GM12878 (cell line): Measurements from ENCODE around the gene CLPSL1. TPM values are rescaled to one million over a fixed set of nuclear protein-coding genes. Genes with fewer than 3 reads are reported as not detected.

ENCODE experiments used
- ATAC-seq: fragments of 200-7000 bp; cut with Tn5 transposase; 3 replicates; pipeline ENCODE4 v1.9.1; 2020; ENCODE audit warnings: mild to moderate bottlenecking, moderate library complexity
- BruUV-seq: library from RNA; stranded (reverse); fragments of 400-500 nt; replicated peaks from 2 replicates; lab custom pipeline; 2021; lab: Mats Ljungman, UMichigan
- CTCF ChIA-PET: fragments of 300-600 bp; sonication (Branson Sonifier 250); formaldehyde crosslinking; extraction: SDS; loops from one replicate; lab custom pipeline; 2021; ENCODE audit warnings: inconsistent platforms; lab: Yijun Ruan, JAX
- POLR2A ChIA-PET: fragments of 350-600 bp; formaldehyde crosslinking; extraction: SDS; loops from one replicate; lab custom pipeline; 2021; ENCODE audit warnings: inconsistent platforms; lab: Charles Lee
- RAD21 ChIA-PET: fragments of 300-600 bp; sonication (Branson Sonifier 250); formaldehyde crosslinking; loops from one replicate; lab custom pipeline; 2023; ENCODE audit warnings: antibody characterized with exemption; ENCODE audit not compliant: unreplicated experiment; lab: Charles Lee
- SMC1A ChIA-PET: fragments of 300-600 bp; sonication (Branson Sonifier 250); formaldehyde crosslinking; loops from one replicate; lab custom pipeline; 2023; ENCODE audit not compliant: unreplicated experiment, uncharacterized antibody; lab: Charles Lee
- DNase-seq: peaks from one replicate; pipeline ENCODE4 v3.0.0-alpha.2; 2011; ENCODE audit warnings: low read depth, low spot score
- FAIRE-seq: peaks from 3 replicates; lab custom pipeline; 2011; peaks lifted over from hg19 to GRCh38; lab: Jason Lieb, UNC
- H2AFZ ChIP-seq: 2 replicates; pipeline ENCODE4 v1.6.0; 2011; ENCODE audit warnings: low read depth, low read length, control low read depth; ENCODE audit not compliant: control insufficient read depth
- H3K27ac ChIP-seq: 2 replicates; pipeline ENCODE4 v1.5.1; 2011; ENCODE audit warnings: control low read depth; ENCODE audit not compliant: control insufficient read depth, insufficient read depth
- H3K27me3 ChIP-seq, 2 experiments: replicated peaks in 1 of 2; 2 replicates each; pipeline versions ENCODE4 v1.6.0 to v1.6.1; 2011; ENCODE audit warnings: low read length in 1 of 2; ENCODE audit not compliant: control insufficient read depth in 2 of 2, insufficient read depth in 2 of 2
- H3K36me3 ChIP-seq, 2 experiments: 2 replicates each; pipeline ENCODE4 v1.5.1; 2011; ENCODE audit warnings: low read length in 1 of 2; ENCODE audit not compliant: control insufficient read depth in 2 of 2, insufficient read depth in 2 of 2
- H3K4me1 ChIP-seq: 2 replicates; pipeline ENCODE4 v1.6.1; 2011; ENCODE audit warnings: mild to moderate bottlenecking, low read length, moderate library complexity, mixed read lengths; ENCODE audit not compliant: control insufficient read depth, insufficient read depth
- H3K4me2 ChIP-seq: 2 replicates; pipeline ENCODE4 v1.6.0; 2011; ENCODE audit warnings: control low read depth; ENCODE audit not compliant: control insufficient read depth, insufficient read depth
- H3K4me3 ChIP-seq: fragments of 200-600 bp; sonication (generic); 2 replicates; pipeline ENCODE4 v1.5.1; 2016
- H3K79me2 ChIP-seq: 2 replicates; pipeline ENCODE4 v1.6.0; 2011; ENCODE audit warnings: low read length; ENCODE audit not compliant: control insufficient read depth, insufficient read depth
- H3K9ac ChIP-seq: 2 replicates; pipeline ENCODE4 v1.8.0; 2011; ENCODE audit warnings: low read length, control low read depth, mixed read lengths; ENCODE audit not compliant: control insufficient read depth, insufficient read depth
- H3K9me3 ChIP-seq: replicated peaks from 3 replicates; pipeline ENCODE4 v1.5.1; 2011; ENCODE audit warnings: mild to moderate bottlenecking, low read length; ENCODE audit not compliant: control insufficient read depth, insufficient read depth
- H4K20me1 ChIP-seq: 2 replicates; pipeline ENCODE4 v1.6.0; 2011; ENCODE audit not compliant: control insufficient read depth, insufficient read depth
- BACH1 ChIP-seq: fragments of 450-650 bp; IDR thresholded peaks from 2 replicates; pipeline ENCODE4 v1.6.1; 2017; ENCODE audit warnings: mild to moderate bottlenecking, borderline replicate concordance
- EGR1 ChIP-seq, 2 experiments: IDR thresholded peaks; 1 replicate in 1 of 2; 2 replicates in 1 of 2; pipeline ENCODE4 v1.6.1; 2011 to 2012; ENCODE audit warnings: low read depth in 2 of 2, low read length in 2 of 2, borderline replicate concordance in 1 of 2, mild to moderate bottlenecking in 1 of 2, moderate library complexity in 1 of 2
- EP300 ChIP-seq, 2 experiments: fragments of 150-350 bp in 1 of 2; IDR thresholded peaks; 2 replicates each; pipeline ENCODE4 v1.6.1; 2011 to 2012; ENCODE audit warnings: low read depth in 2 of 2, low read length in 2 of 2, borderline replicate concordance in 1 of 2, improper control_type of control experiment in 1 of 2, inconsistent platforms in 1 of 2; ENCODE audit not compliant: control insufficient read depth in 1 of 2
- HDAC6 ChIP-seq: fragments of 200-600 bp; sonication (generic); IDR thresholded peaks from one replicate; pipeline ENCODE4 v1.8.0; 2017; ENCODE audit warnings: antibody characterized with exemption; ENCODE audit not compliant: unreplicated experiment
- JUNB ChIP-seq: IDR thresholded peaks from 2 replicates; pipeline ENCODE4 v1.6.1; 2016; ENCODE audit warnings: antibody characterized with exemption, mild to moderate bottlenecking
- PAX5 ChIP-seq: IDR thresholded peaks from 2 replicates; pipeline ENCODE4 v1.6.1; 2011; ENCODE audit warnings: low read depth, low read length, borderline replicate concordance
- POU2F2 ChIP-seq: IDR thresholded peaks from 3 replicates; pipeline ENCODE4 v1.6.1; 2011; ENCODE audit warnings: low read depth, mild to moderate bottlenecking, low read length, borderline replicate concordance
- SMAD1 ChIP-seq: fragments of 450-650 bp; IDR thresholded peaks from 2 replicates; pipeline ENCODE4 v1.6.1; 2018; ENCODE audit warnings: mild to moderate bottlenecking, low read depth; ENCODE audit not compliant: partially characterized antibody
- SMC3 ChIP-seq: IDR thresholded peaks from 2 replicates; pipeline ENCODE4 v1.6.1; 2011; ENCODE audit warnings: low read length, improper control_type of control experiment, borderline replicate concordance
- SUPT20H ChIP-seq: IDR thresholded peaks from 2 replicates; pipeline ENCODE4 v1.6.1; 2011; ENCODE audit warnings: low read depth, mild to moderate bottlenecking, low read length, moderate library complexity, borderline replicate concordance; ENCODE audit not compliant: control insufficient read depth
- YBX1 ChIP-seq: fragments of 450-650 bp; IDR thresholded peaks from 2 replicates; pipeline ENCODE4 v1.6.1; 2016; ENCODE audit warnings: antibody characterized with exemption
- ZBED1 ChIP-seq: IDR thresholded peaks from 2 replicates; pipeline ENCODE4 v1.6.1; 2016; ENCODE audit warnings: borderline replicate concordance
- ZZZ3 ChIP-seq: IDR thresholded peaks from 2 replicates; pipeline ENCODE4 v1.6.1; 2011; ENCODE audit warnings: low read depth; ENCODE audit not compliant: control insufficient read depth, insufficient read length
- WGBS: methylation state at CpG from one replicate; pipeline ENCODE4 v1.1.6; 2016; ENCODE audit warnings: low lambda C conversion rate; ENCODE audit not compliant: insufficient replicate concordance, insufficient coverage; ENCODE audit errors: missing lambda C conversion rate; 5-methylcytosine and 5-hydroxymethylcytosine counted together
- in situ Hi-C: fragments of 300-500 bp; cut with MboI; formaldehyde crosslinking; loops from 9 replicates; pipeline ENCODE4 v1.14.3; 2018; ENCODE audit warnings: mixed read lengths
- intact Hi-C: fragments of 100-400 bp; cut with micrococcal nuclease; formaldehyde crosslinking; loops from one replicate; pipeline ENCODE4 v1.14.2; 2022; ENCODE audit not compliant: unreplicated experiment
- polyA plus RNA-seq, 11 experiments: library from polyadenylated mRNA; depleted of rRNA in 4 of 11; unstranded in 6 of 11; stranded (reverse) in 5 of 11; fragments of >200 nt; fragmentation: Nextera tagmentation in 4 of 11; fragmentation: Illumina TruSeq in 1 of 11; extraction: Ambion mirVana in 4 of 11; extraction: Trizol in 1 of 11; gene quantifications; 1 replicate in 1 of 11; 2 replicates in 10 of 11; pipeline versions ENCODE4 v1.2.1 to v1.2.3, GENCODE V29; 2011 to 2016; ENCODE audit warnings: inconsistent platforms in 2 of 11, missing spikeins in 2 of 11, low read depth in 1 of 11
- total RNA-seq, 4 experiments: library from RNA; depleted of rRNA in 3 of 4; stranded (reverse); fragments of >200 nt in 3 of 4; fragmentation: Illumina TruSeq in 1 of 4; extraction: Trizol in 1 of 4; gene quantifications; 2 replicates each; pipeline versions ENCODE4 v1.2.1 to v1.2.3, GENCODE V29; 2013 to 2021
- TF ChIP-seq, protein P1 (sequence below): fragments of 150-350 bp; IDR thresholded peaks from 2 replicates; pipeline ENCODE4 v1.6.1; 2014; ENCODE audit warnings: mild to moderate bottlenecking, low read depth, low read length

CLPSL1 gene
- total and polyA plus RNA-seq, 10 of the 15 experiments (the other 5 are each of a cell fraction or from before 2014, with no cell fraction given) = not detected

DNA sequence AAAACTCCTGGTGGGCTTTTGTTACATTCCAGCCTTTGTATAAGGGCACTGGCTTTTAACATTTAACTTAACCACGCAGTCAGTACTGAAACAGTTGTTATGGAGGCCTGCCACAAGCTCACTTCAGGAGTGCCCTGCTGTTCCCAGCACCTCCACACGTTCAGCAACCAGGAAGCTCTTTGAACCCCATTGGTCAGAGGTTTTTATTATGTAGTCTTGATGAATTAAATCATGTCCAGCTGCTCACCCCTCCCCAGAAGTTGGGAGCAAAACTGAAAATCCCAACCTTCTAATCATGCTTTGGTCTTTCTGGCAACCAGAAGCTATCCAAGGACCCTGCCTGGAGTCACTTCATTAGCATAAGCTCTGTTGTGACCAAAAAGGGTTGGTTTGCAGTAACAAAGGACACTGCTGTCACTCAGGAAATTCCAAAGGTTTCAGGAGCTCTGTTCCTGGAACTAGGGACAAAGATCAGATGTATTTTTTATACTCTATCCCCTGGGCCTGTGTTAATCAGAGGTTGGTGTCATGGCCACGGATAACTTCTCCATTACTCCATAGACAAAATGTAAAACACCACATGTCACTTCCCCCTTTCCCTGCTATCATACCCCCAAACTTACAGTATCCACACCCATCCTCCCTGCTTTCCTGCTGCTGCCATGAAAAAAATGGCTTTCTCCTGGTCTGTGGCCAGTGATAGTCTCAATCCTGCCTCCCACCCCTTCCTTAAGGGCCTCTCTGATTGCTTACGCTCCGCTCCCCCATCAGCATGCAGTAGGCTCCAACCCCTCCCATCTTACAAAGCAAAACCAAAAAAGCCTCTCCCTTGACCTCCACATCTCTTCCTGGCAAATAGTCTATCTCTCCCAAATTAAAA, 40.9 kb upstream of the CLPSL1 start:
- Histone ChIP-seq H3K27me3 (no peaks in the 10 kb centered on the region), H3K4me3 (no peak overlapping the region), H3K4me1 (no peaks in the 10 kb centered on the region), H3K36me3 (no peaks in the 10 kb centered on the region), H3K79me2 (no peaks in the 10 kb centered on the region), H3K27ac (no peak overlapping the region), H2AFZ (no peak overlapping the region), H4K20me1 (no peaks in the 10 kb centered on the region), H3K9me3 (no peaks in the 10 kb centered on the region), H3K9ac (no peak overlapping the region), H3K4me2 (no peak overlapping the region)
- ChIA-PET SMC1A (interaction anchor here (0.6 to 6.2 kb wide), 8 partner anchors 10 to 217 kb away, joined by 3 to 149 read pairs (median 4); no protein-coding TSS in a partner anchor), CTCF (interaction anchor here (0.7 to 9.7 kb wide), 7 partner anchors 19 to 218 kb away, joined by 3 to 374 read pairs (median 4); no protein-coding TSS in a partner anchor), POLR2A (interaction anchor here (0.7 kb wide), 2 partner anchors 160 to 396 kb away, joined by 3 read pairs; no protein-coding TSS in a partner anchor), RAD21 (interaction anchor here (0.8 to 5.3 kb wide), 5 partner anchors 17 to 218 kb away, joined by 3 to 91 read pairs (median 4); no protein-coding TSS in a partner anchor)
- no peak for ATAC-seq
- no peak for FAIRE-seq
- TF ChIP-seq YBX1 (no peak), PAX5 (no peak), SMAD1 (no peak)
- BruUV-seq = no TSS peak
- WGBS = 60% methylated on average over 5 of the region's 5 CpGs
- in situ Hi-C loops = loop anchor here (5.0 kb wide), 2 partner anchors 158 to 218 kb away; no protein-coding TSS in a partner anchor
- no peak for DNase-seq
- intact Hi-C loops = loop anchor here (5.0 to 10.0 kb wide), 2 partner anchors 73 to 395 kb away; partner anchors contain the start of gene PPARD

DNA sequence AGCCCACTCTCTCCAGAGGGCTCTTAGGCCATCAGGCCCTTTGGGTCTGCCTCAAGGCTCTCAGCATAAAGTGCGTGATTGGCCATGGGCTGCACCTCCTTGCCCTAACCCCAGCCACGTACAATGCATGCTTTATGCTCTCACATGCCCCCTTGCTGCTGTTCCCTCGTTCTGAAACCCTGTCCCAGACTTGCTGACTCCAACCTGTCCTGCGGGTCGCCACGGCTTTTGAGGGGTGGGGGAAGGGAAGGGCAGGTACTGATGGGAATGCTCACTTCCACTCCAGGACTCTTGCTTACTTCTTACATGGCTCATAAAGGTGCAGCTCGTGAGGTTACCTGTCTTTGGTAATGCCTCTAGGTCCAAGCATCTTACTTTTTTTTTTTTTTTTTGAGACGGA, 38.0 kb upstream of the CLPSL1 start:
- Histone ChIP-seq H3K4me3 (no peak overlapping the region), H3K4me1 (no peaks in the 10 kb centered on the region), H3K36me3 (no peaks in the 10 kb centered on the region), H3K79me2 (no peaks in the 10 kb centered on the region), H4K20me1 (no peaks in the 10 kb centered on the region), H3K9ac (no peak overlapping the region), H3K27me3 (no peaks in the 10 kb centered on the region), H3K4me2 (no peak overlapping the region), H2AFZ (no peak overlapping the region), H3K9me3 (peaks cover 2% of the 10 kb centered on the region; the same call in 2 of the 3 replicates), H3K27ac (no peak overlapping the region)
- intact Hi-C loops (no loop called here), in situ Hi-C loops (no loop called here)
- ChIA-PET CTCF (interaction anchor here (1.0 kb wide), 2 partner anchors 16 to 191 kb away, joined by 3 to 5 read pairs; no protein-coding TSS in a partner anchor), POLR2A (no interaction called here), RAD21 (interaction anchor here (1.1 kb wide), 1 partner anchor 220 kb away, joined by 3 read pairs; no protein-coding TSS in a partner anchor), SMC1A (interaction anchor here (1.4 kb wide), 1 partner anchor 159 kb away, joined by 3 read pairs; no protein-coding TSS in a partner anchor)
- ATAC-seq (no peak), FAIRE-seq (no peak), DNase-seq (no peak)
- no TSS peak for BruUV-seq
- WGBS = 42% methylated on average over 7 of the region's 8 CpGs
- TF ChIP-seq POU2F2 (no peak), BACH1 (no peak), ZBED1 (no peak), ZZZ3 (no peak), SMC3 (no peak), EGR1 (IDR thresholded peaks at IDR 0.05; ENCODE audit: borderline replicate concordance in 1 of 2, low read depth in 2 of 2, low read length in 2 of 2) (no peak), HDAC6 (no peak), EP300 (IDR thresholded peaks at IDR 0.05; ENCODE audit: borderline replicate concordance in 1 of 2, control insufficient read depth in 1 of 2, low read depth in 2 of 2, low read length in 2 of 2) (no peak), JUNB (no peak), SUPT20H (no peak)
- TF ChIP-seq, protein P1, sequence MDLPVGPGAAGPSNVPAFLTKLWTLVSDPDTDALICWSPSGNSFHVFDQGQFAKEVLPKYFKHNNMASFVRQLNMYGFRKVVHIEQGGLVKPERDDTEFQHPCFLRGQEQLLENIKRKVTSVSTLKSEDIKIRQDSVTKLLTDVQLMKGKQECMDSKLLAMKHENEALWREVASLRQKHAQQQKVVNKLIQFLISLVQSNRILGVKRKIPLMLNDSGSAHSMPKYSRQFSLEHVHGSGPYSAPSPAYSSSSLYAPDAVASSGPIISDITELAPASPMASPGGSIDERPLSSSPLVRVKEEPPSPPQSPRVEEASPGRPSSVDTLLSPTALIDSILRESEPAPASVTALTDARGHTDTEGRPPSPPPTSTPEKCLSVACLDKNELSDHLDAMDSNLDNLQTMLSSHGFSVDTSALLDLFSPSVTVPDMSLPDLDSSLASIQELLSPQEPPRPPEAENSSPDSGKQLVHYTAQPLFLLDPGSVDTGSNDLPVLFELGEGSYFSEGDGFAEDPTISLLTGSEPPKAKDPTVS = no peak
